Epithelial cell of proximal tubule (primary cell): ENCODE results near the gene LRRC26. TPM values are rescaled to one million over a fixed set of nuclear protein-coding genes. Genes with fewer than 3 reads are reported as not detected.
"Not testable (repeated sequence)": the region's sequence is repeated elsewhere in the genome, so short reads cannot be mapped to it uniquely, and the experiment has no call there.

Source experiments
- DNase-seq: peaks from one replicate; pipeline ENCODE4 v3.0.0-alpha.2; 2011; ENCODE audit warnings: low read depth
- H3K4me3 ChIP-seq: 2 replicates; pipeline ENCODE4 v1.5.1; 2011; ENCODE audit warnings: low read depth, mild to moderate bottlenecking, low read length
- total RNA-seq: library from RNA; depleted of rRNA; stranded (reverse); fragments of >200 nt; gene quantifications from 2 replicates; pipeline ENCODE4 v1.2.3, GENCODE V29; 2015
- TF ChIP-seq, protein P1 (sequence below): conservative IDR thresholded peaks from 2 replicates; pipeline ENCODE4 v1.5.1; 2012; ENCODE audit warnings: low read depth, mild to moderate bottlenecking, low read length

The LRRC26 gene
- total RNA-seq, 1 donor from 2014 or later, result not detected

DNA sequence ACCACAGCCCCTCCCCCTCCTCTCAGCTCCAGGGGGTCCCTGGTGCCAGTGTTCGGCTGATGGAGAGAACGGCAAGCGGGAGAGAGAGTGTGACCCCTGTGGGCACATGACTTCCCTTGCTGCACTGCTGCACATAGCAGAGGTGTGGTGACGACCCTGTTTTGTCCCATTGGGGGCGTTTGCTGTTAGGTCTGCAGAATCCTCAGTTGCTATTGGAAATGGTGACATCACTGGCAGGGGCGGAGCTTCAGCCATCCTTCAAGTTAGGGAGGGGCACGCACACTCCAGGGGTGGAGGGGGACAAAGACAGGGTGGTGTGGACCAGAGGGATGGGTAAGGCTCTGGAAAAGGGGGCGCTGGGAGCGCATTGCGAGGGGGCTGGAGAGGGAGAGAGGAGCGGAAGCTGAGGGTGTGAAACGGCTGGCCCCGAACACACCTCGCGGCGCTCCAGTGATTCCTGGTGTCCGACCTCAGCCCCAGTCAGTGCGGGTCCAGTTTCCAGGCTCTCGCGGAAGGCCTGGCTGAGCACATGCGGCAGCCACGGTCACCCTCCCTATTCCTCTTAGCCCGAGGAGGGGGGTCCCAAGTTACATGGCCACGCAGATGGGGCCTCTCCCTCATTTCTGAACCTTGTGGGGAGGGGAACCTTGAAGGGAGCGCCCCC is 31.7 kb downstream of the LRRC26 start:
- TF ChIP-seq, protein P1, sequence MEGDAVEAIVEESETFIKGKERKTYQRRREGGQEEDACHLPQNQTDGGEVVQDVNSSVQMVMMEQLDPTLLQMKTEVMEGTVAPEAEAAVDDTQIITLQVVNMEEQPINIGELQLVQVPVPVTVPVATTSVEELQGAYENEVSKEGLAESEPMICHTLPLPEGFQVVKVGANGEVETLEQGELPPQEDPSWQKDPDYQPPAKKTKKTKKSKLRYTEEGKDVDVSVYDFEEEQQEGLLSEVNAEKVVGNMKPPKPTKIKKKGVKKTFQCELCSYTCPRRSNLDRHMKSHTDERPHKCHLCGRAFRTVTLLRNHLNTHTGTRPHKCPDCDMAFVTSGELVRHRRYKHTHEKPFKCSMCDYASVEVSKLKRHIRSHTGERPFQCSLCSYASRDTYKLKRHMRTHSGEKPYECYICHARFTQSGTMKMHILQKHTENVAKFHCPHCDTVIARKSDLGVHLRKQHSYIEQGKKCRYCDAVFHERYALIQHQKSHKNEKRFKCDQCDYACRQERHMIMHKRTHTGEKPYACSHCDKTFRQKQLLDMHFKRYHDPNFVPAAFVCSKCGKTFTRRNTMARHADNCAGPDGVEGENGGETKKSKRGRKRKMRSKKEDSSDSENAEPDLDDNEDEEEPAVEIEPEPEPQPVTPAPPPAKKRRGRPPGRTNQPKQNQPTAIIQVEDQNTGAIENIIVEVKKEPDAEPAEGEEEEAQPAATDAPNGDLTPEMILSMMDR, result no peak
- no peak for DNase-seq

GRCh38 chr9:137136881-137137607 is 32.8 kb downstream of the LRRC26 start:
- DNase-seq, result no peak
- TF ChIP-seq, protein P1, result no peak

More for the DNA sequence above, 31.7 kb downstream of the LRRC26 start:
- H3K4me3 ChIP-seq, result no peak overlapping the region

GRCh38 chr9:137136261-137136880 is 33.5 kb downstream of the LRRC26 start:
- TF ChIP-seq, protein P1, result no peak
- H3K4me3 ChIP-seq, result no peak overlapping the region

More at GRCh38 chr9:137136881-137137607, 32.8 kb downstream of the LRRC26 start:
- H3K4me3 ChIP-seq, result no peak overlapping the region

DNA sequence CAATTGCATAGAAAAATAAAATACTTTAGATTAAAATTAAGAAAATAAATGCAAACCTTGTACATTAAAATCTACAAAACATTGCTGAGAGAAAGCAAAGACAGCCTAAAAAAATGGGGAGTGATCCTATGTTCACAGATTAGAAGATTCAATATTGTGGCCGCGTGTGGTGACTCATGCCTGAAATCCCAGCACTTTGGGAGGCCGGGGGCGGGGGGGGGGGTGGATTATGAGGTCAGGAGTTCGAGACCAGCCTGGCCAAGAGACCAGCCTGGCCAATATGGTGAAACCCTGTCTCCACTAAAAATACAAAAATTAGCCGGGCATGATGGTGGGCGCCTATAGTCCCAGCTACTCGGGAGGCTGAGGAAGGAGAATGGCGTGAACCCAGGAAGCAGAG is 34.7 kb downstream of the LRRC26 start:
- not testable (repeated sequence) for H3K4me3 ChIP-seq, DNase-seq

More at GRCh38 chr9:137136261-137136880, 33.5 kb downstream of the LRRC26 start:
- no peak for DNase-seq

GRCh38 chr9:137134191-137134590 is 35.7 kb downstream of the LRRC26 start:
- DNase-seq, result no peak
- TF ChIP-seq, protein P1, result no peak
- H3K4me3 ChIP-seq, result no peak overlapping the region

GRCh38 chr9:137130176-137130755 is 39.6 kb downstream of the LRRC26 start:
- DNase-seq, result no peak
- H3K4me3 ChIP-seq, result peak overlapping the region; percentile 85
- TF ChIP-seq, protein P1, result no peak
